Subcutaneous abdominal adipose tissue (tissue), 5 donors: ENCODE data around the gene DNAJA4.

ENCODE experiments used
- H3K27ac ChIP-seq: one replicate; pipeline ENCODE4 v1.7.0; 2013; ENCODE audit warnings: low read depth, mild to moderate bottlenecking, inconsistent platforms, low read length, moderate library complexity
- H3K27me3 ChIP-seq, 5 donors: one replicate each; pipeline ENCODE4 v1.7.0; 2013; ENCODE audit warnings: low read length in 5 of 5, inconsistent platforms in 1 of 5; ENCODE audit not compliant: control insufficient read depth in 5 of 5, insufficient read depth in 4 of 5
- H3K36me3 ChIP-seq, 5 donors: one replicate each; pipeline ENCODE4 v1.7.0; 2013; ENCODE audit warnings: low read length in 5 of 5; ENCODE audit not compliant: control insufficient read depth in 5 of 5, insufficient read depth in 5 of 5
- H3K4me1 ChIP-seq, 5 donors: one replicate each; pipeline ENCODE4 v1.7.0; 2013; ENCODE audit warnings: low read length in 5 of 5, mild to moderate bottlenecking in 3 of 5, moderate library complexity in 1 of 5; ENCODE audit not compliant: control insufficient read depth in 5 of 5, insufficient read depth in 5 of 5
- H3K4me3 ChIP-seq, 5 donors: one replicate each; pipeline ENCODE4 v1.7.0; 2013; ENCODE audit warnings: low read length in 5 of 5, low read depth in 1 of 5
- H3K9ac ChIP-seq, 5 donors: one replicate each; pipeline ENCODE4 v1.7.0; 2013; ENCODE audit warnings: low read length in 5 of 5, mild to moderate bottlenecking in 4 of 5, moderate library complexity in 3 of 5
- H3K9me3 ChIP-seq, 5 donors: one replicate each; pipeline ENCODE4 v1.7.0; 2013; ENCODE audit warnings: low read length in 5 of 5; ENCODE audit not compliant: control insufficient read depth in 5 of 5
- donor health status: healthy.
- donor health status: healthy.
- donor health status: healthy.
- donor health status: healthy.
- donor health status: healthy.

The DNAJA4 gene

GRCh38 chr15:78321041-78321570 lies 56.7 kb downstream of the DNAJA4 start:
- Histone ChIP-seq H3K27ac (no peak overlapping the region), H3K4me3 (no peak overlapping the region), H3K4me1 (peaks cover 0 to 11% (median 4%) of the 10 kb centered on the region in 5 donors), H3K36me3 (no peaks in the 10 kb centered on the region), H3K27me3 (no peaks in the 10 kb centered on the region), H3K9me3 (no peaks in the 10 kb centered on the region), H3K9ac (no peak overlapping the region)

DNA sequence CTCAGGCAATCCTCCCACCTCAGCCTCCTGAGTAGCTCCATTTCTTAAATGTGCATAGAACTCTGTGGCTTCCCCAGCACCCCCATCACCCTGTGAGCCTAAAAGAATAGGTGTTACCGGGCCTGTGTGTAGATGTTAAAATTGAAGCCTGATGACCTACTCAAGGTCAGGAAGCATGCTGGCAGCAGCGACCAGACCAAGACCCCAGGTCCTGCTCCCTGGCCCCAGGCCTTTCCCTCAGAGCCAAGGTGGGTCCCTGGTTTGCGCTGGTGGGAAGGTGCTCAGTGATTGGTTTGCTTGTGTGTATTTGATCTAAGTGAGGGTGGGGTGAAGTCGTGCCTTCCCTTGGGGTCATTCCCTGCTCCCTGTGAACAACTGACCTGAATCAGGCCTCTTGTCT lies 57.4 kb downstream of the DNAJA4 start:
- Histone ChIP-seq H3K9ac (no peak overlapping the region), H3K4me1 (peaks cover 0 to 11% (median 4%) of the 10 kb centered on the region in 5 donors), H3K4me3 (no peak overlapping the region), H3K36me3 (no peaks in the 10 kb centered on the region), H3K9me3 (no peaks in the 10 kb centered on the region), H3K27me3 (no peaks in the 10 kb centered on the region), H3K27ac (no peak overlapping the region)

GRCh38 chr15:78322243-78322642 lies 57.9 kb downstream of the DNAJA4 start:
- no peak overlapping the region for H3K27ac ChIP-seq

GRCh38 chr15:78322724-78323521 lies 58.6 kb downstream of the DNAJA4 start:
- Histone ChIP-seq H3K9me3 (no peaks in the 10 kb centered on the region), H3K4me1 (peaks cover 0 to 11% (median 4%) of the 10 kb centered on the region in 5 donors), H3K27ac (no peak overlapping the region), H3K4me3 (no peak overlapping the region), H3K27me3 (no peaks in the 10 kb centered on the region), H3K9ac (peak overlapping the region in 1 of 5 donors; percentile 44), H3K36me3 (no peaks in the 10 kb centered on the region)

More at GRCh38 chr15:78322243-78322642, 57.9 kb downstream of the DNAJA4 start:
- peak overlapping the region in 1 of 5 donors; percentile 44 for H3K9ac ChIP-seq
- no peak overlapping the region for H3K4me3 ChIP-seq
- H3K9me3 ChIP-seq, result no peaks in the 10 kb centered on the region
- H3K4me1 ChIP-seq, result peaks cover 0 to 11% (median 4%) of the 10 kb centered on the region in 5 donors
- no peaks in the 10 kb centered on the region for H3K27me3 ChIP-seq
- H3K36me3 ChIP-seq, result no peaks in the 10 kb centered on the region

- H3K4me1 ChIP-seq, result peaks cover 0 to 11% (median 4%) of the 10 kb centered on the region in 5 donors
- H3K27ac ChIP-seq, result no peak overlapping the region
- H3K27me3 ChIP-seq, result no peaks in the 10 kb centered on the region
- no peak overlapping the region for H3K4me3 ChIP-seq
- no peaks in the 10 kb centered on the region for H3K36me3 ChIP-seq
- H3K9ac ChIP-seq, result no peak overlapping the region
- no peaks in the 10 kb centered on the region for H3K9me3 ChIP-seq
These were observed 59.3 kb downstream of the DNAJA4 start for GRCh38 chr15:78323693-78324092.

DNA sequence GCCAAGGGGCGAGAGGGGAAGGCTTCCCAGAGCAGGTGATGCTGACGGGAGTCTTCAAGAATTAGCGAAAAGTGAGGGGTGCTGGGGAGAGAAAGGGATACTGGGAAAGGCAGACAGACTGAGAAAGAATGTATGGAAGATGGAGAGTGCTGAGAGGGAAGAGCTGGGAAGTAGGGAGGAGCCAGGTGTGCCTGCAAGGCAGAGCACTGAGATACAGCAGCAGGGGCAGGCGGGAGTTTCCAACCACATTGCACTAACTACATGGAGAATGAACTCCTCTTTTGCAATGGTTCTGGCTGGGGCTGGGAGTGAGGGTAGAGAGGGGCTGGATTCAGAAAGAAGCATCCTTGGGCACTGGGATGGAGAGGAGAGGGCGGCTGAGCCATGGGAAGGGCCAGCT lies 59.8 kb downstream of the DNAJA4 start:
- H3K27me3 ChIP-seq, result no peaks in the 10 kb centered on the region
- peaks cover 0 to 11% (median 4%) of the 10 kb centered on the region in 5 donors for H3K4me1 ChIP-seq
- no peak overlapping the region for H3K4me3 ChIP-seq
- H3K9ac ChIP-seq, result no peak overlapping the region
- no peaks in the 10 kb centered on the region for H3K9me3 ChIP-seq
- no peak overlapping the region for H3K27ac ChIP-seq
- H3K36me3 ChIP-seq, result no peaks in the 10 kb centered on the region

- H3K27ac ChIP-seq, result no peak overlapping the region
- H3K9ac ChIP-seq, result no peak overlapping the region
- H3K36me3 ChIP-seq, result no peaks in the 10 kb centered on the region
- peaks cover 0 to 11% (median 4%) of the 10 kb centered on the region in 5 donors for H3K4me1 ChIP-seq
- H3K9me3 ChIP-seq, result no peaks in the 10 kb centered on the region
- H3K4me3 ChIP-seq, result no peak overlapping the region
- H3K27me3 ChIP-seq, result no peaks in the 10 kb centered on the region
These were observed 60.9 kb downstream of the DNAJA4 start for GRCh38 chr15:78325092-78325843.

- no peaks in the 10 kb centered on the region for H3K36me3 ChIP-seq
- H3K9me3 ChIP-seq, result no peaks in the 10 kb centered on the region
- H3K27me3 ChIP-seq, result no peaks in the 10 kb centered on the region
- peaks cover 4 to 11% (median 7%) of the 10 kb centered on the region in 5 donors for H3K4me1 ChIP-seq
- no peak overlapping the region for H3K27ac ChIP-seq
- H3K4me3 ChIP-seq, result no peak overlapping the region
- H3K9ac ChIP-seq, result no peak overlapping the region
These were observed 63.1 kb downstream of the DNAJA4 start for GRCh38 chr15:78327466-78327865.

- Histone ChIP-seq H3K4me1 (peaks cover 4 to 8% (median 7%) of the 10 kb centered on the region in 5 donors), H3K27ac (no peak overlapping the region), H3K9ac (no peak overlapping the region), H3K4me3 (no peak overlapping the region), H3K36me3 (no peaks in the 10 kb centered on the region), H3K27me3 (no peaks in the 10 kb centered on the region), H3K9me3 (no peaks in the 10 kb centered on the region)
These were observed 65.3 kb downstream of the DNAJA4 start for GRCh38 chr15:78329625-78330024.
